K562 (cell line): ENCODE measurements around the gene REM2. TPM values are rescaled to one million over a fixed set of nuclear protein-coding genes. Genes with fewer than 3 reads are reported as not detected.

Experiments
- CBX1 ChIP-seq: sonication (generic); IDR thresholded peaks from 2 replicates; pipeline ENCODE4 v1.6.1; 2016; ENCODE audit warnings: antibody characterized with exemption, low read depth, mild to moderate bottlenecking
- CREB1 ChIP-seq, 2 experiments: sonication (generic) in 1 of 2; formaldehyde crosslinking in 1 of 2; IDR thresholded peaks; 2 replicates each; pipeline versions ENCODE4 v1.6.1 to v1.8.0; 2012 to 2022; ENCODE audit warnings: inconsistent platforms in 1 of 2, mild to moderate bottlenecking in 1 of 2, missing genetic modification reagents in 1 of 2, moderate library complexity in 1 of 2
- DIDO1 ChIP-seq: fragments of 450-650 bp; IDR thresholded peaks from 2 replicates; pipeline ENCODE4 v1.6.1; 2016; ENCODE audit warnings: low read depth, missing biosample characterization, missing genetic modification characterization
- HDGF ChIP-seq: fragments of 450-650 bp; IDR thresholded peaks from 2 replicates; pipeline ENCODE4 v1.6.1; 2016
- HNRNPUL1 ChIP-seq: fragments of 200-400 bp; formaldehyde crosslinking; IDR thresholded peaks from 2 replicates; pipeline ENCODE4 v1.6.1; 2017; ENCODE audit warnings: low read length
- ILF3 ChIP-seq: fragments of 450-650 bp; IDR thresholded peaks from 2 replicates; pipeline ENCODE4 v1.6.1; 2018; ENCODE audit warnings: antibody characterized with exemption, mild to moderate bottlenecking, moderate library complexity, borderline replicate concordance
- KDM2B ChIP-seq: fragments of 250-450 bp; sonication (Bioruptor Pico); IDR thresholded peaks from 2 replicates; pipeline ENCODE4 v1.8.0; 2021; ENCODE audit warnings: mild to moderate bottlenecking, moderate library complexity
- KLF13 ChIP-seq: fragments of 450-650 bp; IDR thresholded peaks from 2 replicates; pipeline ENCODE4 v1.6.1; 2016; ENCODE audit warnings: missing genetic modification characterization, low read depth, mild to moderate bottlenecking, missing compliant biosample characterization, moderate library complexity, borderline replicate concordance
- LCOR ChIP-seq: sonication (generic); formaldehyde crosslinking; IDR thresholded peaks from 2 replicates; pipeline ENCODE4 v1.8.0; 2022; ENCODE audit warnings: mild to moderate bottlenecking, missing genetic modification reagents
- MCM2 ChIP-seq: fragments of 450-650 bp; IDR thresholded peaks from 2 replicates; pipeline ENCODE4 v1.6.1; 2017; ENCODE audit warnings: low read depth, mild to moderate bottlenecking
- MCM3 ChIP-seq: fragments of 450-650 bp; IDR thresholded peaks from 2 replicates; pipeline ENCODE4 v1.6.1; 2016
- MCM5 ChIP-seq: fragments of 450-650 bp; IDR thresholded peaks from 2 replicates; pipeline ENCODE4 v1.6.1; 2016; ENCODE audit warnings: low read depth
- MCM7 ChIP-seq, 2 experiments: fragments of 450-650 bp; IDR thresholded peaks; 2 replicates each; pipeline ENCODE4 v1.6.1; 2016 to 2018
- MED1 ChIP-seq: sonication (generic); formaldehyde crosslinking; IDR thresholded peaks from 2 replicates; pipeline ENCODE4 v1.8.1; 2023; ENCODE audit warnings: missing genetic modification reagents, borderline replicate concordance
- MNT ChIP-seq, 2 experiments: fragments of 450-650 bp; conservative IDR thresholded peaks; 2 replicates each; pipeline ENCODE4 v1.6.1; 2017; ENCODE audit warnings: mild to moderate bottlenecking in 2 of 2, moderate library complexity in 2 of 2
- POLR2G ChIP-seq: fragments of 200-400 bp; formaldehyde crosslinking; IDR thresholded peaks from 2 replicates; pipeline ENCODE4 v1.6.1; 2017; ENCODE audit warnings: low read depth, mild to moderate bottlenecking, antibody characterized with exemption, low read length, moderate library complexity
- RBFOX2 ChIP-seq: fragments of 200-400 bp; formaldehyde crosslinking; IDR thresholded peaks from 2 replicates; pipeline ENCODE4 v1.6.1; 2017; ENCODE audit warnings: low read depth, mild to moderate bottlenecking, low read length, moderate library complexity
- RHOXF2B ChIP-seq: fragments of 250-450 bp; sonication (Bioruptor Pico); conservative IDR thresholded peaks from 2 replicates; pipeline ENCODE4 v1.5.1; 2021
- SAFB2 ChIP-seq: fragments of 200-400 bp; formaldehyde crosslinking; IDR thresholded peaks from 2 replicates; pipeline ENCODE4 v1.6.1; 2018; ENCODE audit warnings: borderline replicate concordance, low read length, low read depth, moderate library complexity; ENCODE audit not compliant: severe bottlenecking
- SPI1 ChIP-seq: IDR thresholded peaks from 2 replicates; pipeline ENCODE4 v1.6.1; 2011; ENCODE audit warnings: low read depth, low read length, control low read depth, borderline replicate concordance
- SREBF2 ChIP-seq: sonication (generic); formaldehyde crosslinking; IDR thresholded peaks from 2 replicates; pipeline ENCODE4 v1.4.0; 2020; ENCODE audit warnings: mild to moderate bottlenecking, missing genetic modification reagents
- TARDBP ChIP-seq: fragments of 450-650 bp; IDR thresholded peaks from 2 replicates; pipeline ENCODE4 v1.6.1; 2016
- XRCC3 ChIP-seq: fragments of 450-650 bp; IDR thresholded peaks from 2 replicates; pipeline ENCODE4 v1.6.1; 2017; ENCODE audit warnings: mild to moderate bottlenecking, moderate library complexity
- YBX1 ChIP-seq: fragments of 450-650 bp; IDR thresholded peaks from 2 replicates; pipeline ENCODE4 v1.7.1; 2016; ENCODE audit warnings: mild to moderate bottlenecking
- ZNF224 ChIP-seq: sonication (generic); formaldehyde crosslinking; IDR thresholded peaks from 2 replicates; pipeline ENCODE4 v1.8.0; 2022; ENCODE audit warnings: mild to moderate bottlenecking, missing genetic modification reagents
- ZNF239 ChIP-seq: fragments of 250-450 bp; sonication (Bioruptor Pico); IDR thresholded peaks from 2 replicates; pipeline ENCODE4 v1.4.0; 2020; ENCODE audit warnings: mild to moderate bottlenecking
- ZNF518B ChIP-seq: fragments of 250-450 bp; sonication (Bioruptor Pico); IDR thresholded peaks from 2 replicates; pipeline ENCODE4 v1.5.0; 2021; ENCODE audit warnings: mild to moderate bottlenecking, moderate library complexity
- polyA plus RNA-seq, 8 experiments: library from polyadenylated mRNA; depleted of rRNA in 4 of 8; stranded (reverse) in 5 of 8; unstranded in 3 of 8; fragments of >200 nt; fragmentation: Nextera tagmentation in 2 of 8; fragmentation: Illumina TruSeq in 1 of 8; extraction: Ambion mirVana in 2 of 8; extraction: Trizol in 1 of 8; gene quantifications; 2 replicates each; pipeline versions ENCODE4 v1.2.1 to v1.2.3, GENCODE V29; 2011 to 2014; ENCODE audit warnings: inconsistent platforms in 1 of 8, missing spikeins in 1 of 8
- total RNA-seq, 7 experiments: library from RNA; depleted of rRNA in 6 of 7; stranded (reverse); fragments of >200 nt in 6 of 7; fragmentation: Illumina TruSeq in 2 of 7; extraction: Trizol in 2 of 7; gene quantifications; 2 replicates each; pipeline versions ENCODE4 v1.2.1 to v1.2.3, GENCODE V29; 2011 to 2021; ENCODE audit warnings: low replicate concordance in 1 of 7

Gene REM2
- total and polyA plus RNA-seq, 9 of the 15 experiments (the other 6 are each of a cell fraction or from before 2014, with no cell fraction given) = 0.18 to 1.0 (median 0.38) TPM

GRCh38 chr14:22918804-22919600, 36.0 kb downstream of the REM2 start, which contains the start of gene RBM23 (continued):
- TF ChIP-seq MNT (conservative IDR thresholded peaks at IDR 0.05) (peak in 1 of 2 experiments; percentile 77; a peak in 3 of 4 replicates), SPI1 (no peak), MED1 (CRISPR knock-in tag) (no peak), MCM3 (no peak), RHOXF2B (CRISPR knock-in tag) (no peak), XRCC3 (no peak), ZNF224 (CRISPR knock-in tag) (no peak), MCM2 (no peak), YBX1 (no peak), ZNF239 (no peak), RBFOX2 (peak; percentile 88), TARDBP (peak; percentile 100), LCOR (peak; percentile 51; the same call in 1 of the 2 replicates), KDM2B (CRISPR knock-in tag) (no peak), DIDO1 (0 out of 2 replicates have a peak, but pooled peaks have one; percentile 25), POLR2G (peak; percentile 84), MCM5 (no peak), MCM7 (IDR thresholded peaks at IDR 0.05) (no peak), KLF13 (tag) (0 out of 2 replicates have a peak, but pooled peaks have one; percentile 42), CBX1 (no peak), SREBF2 (CRISPR knock-in tag) (no peak), ILF3 (peak; percentile 78; the same call in 1 of the 2 replicates), CREB1 (IDR thresholded peaks at IDR 0.05) (peak; percentile 100), CREB1 (CRISPR knock-in tag; IDR thresholded peaks at IDR 0.05) (peak; percentile 99), HDGF (no peak), SAFB2 (no peak), HNRNPUL1 (no peak), ZNF518B (no peak)
